ENCODE measurements around the gene SNAP47.

The SNAP47 gene

DNA sequence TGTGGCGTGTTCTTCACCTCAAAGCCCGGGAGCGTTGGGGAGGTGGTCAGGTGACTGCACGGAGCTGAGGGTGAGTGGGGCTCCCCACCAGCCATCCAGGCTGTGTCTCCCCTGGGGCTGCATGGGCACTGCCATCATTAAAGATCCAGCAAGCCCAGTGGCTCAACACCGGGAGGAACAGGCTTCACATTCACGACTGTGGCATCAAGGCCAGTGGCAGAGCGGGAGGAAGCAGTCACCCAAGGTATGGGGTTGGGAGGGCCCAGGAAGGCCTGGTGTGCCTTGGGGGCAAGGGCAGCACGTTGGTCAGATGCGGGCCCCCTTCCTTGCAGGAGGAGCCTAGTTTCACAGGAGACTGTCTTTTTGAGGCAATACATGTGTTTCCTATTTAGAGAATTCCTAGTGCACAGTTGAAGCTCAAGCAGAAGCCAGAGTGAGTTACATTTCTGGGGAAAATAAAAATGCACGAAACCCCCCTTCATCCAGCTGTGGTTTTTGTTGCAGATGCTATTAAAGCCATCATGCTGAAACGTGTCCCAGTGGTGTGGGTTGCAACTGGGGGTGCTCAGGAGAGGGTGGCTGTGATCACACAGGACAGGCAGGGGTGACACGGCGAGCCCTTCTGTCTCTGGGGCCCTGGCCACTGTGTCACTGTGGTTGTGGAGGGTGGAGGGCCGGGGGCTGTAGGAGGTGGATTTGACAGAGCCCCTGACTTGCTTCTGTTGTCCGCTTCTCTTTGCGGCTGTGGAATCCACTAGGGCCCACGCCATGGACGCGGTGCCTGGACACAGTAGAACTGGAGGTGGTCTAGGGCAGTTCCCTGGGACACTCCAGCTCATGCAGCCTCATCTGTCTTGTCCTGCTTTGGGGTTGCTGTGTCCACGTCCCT lies 34.1 kb downstream of the SNAP47 start:
- no peak for DNase-seq (ENCODE audit: low read depth)

DNA sequence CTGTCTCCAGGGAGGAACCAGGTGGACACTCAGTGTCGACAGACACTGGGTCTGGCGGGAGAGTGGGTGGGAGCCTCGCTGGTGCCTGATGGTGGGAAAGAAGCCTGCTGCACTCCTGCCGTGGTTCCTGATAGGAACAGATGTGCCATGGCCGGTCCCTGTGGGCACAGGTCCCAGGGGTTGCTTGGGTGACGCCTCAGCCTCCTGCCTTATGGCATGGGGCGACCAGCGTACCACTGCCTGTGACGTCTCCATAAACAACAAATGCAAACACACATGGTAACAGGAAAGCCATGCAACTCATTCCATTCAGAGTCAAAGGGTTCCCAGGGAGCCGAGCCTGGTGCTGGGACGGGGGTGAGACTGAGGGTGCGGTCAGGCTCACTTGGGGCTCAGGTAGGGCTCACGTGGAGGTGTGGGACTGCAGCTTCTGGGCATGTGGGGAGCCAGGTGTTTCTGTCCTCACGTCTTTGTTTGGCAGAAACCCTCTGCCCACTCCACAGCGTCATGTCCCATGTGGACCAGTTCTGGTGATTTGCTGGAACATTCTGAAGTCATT lies 34.8 kb downstream of the SNAP47 start:
- no peak for DNase-seq (ENCODE audit: low read depth)

DNA sequence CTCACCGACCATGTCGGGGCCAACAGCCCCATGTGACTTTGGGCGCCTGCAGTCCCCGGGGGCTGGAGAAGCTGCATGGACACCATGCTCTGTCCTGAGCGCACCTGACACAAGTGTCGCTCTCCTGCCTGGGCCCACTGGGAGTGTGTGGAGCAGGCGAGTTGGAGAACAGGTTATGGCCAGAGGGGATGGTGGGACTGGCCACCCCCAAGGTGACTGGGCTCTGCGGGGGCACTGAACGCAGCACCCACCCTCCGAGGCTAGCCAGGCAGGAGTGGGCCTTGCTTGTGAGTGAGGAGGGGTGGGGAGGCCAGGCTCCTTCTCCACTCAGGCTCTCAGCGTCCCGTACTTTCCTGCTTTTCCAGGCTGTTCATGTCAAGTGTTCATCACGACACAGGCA lies 35.6 kb downstream of the SNAP47 start:
- DNase-seq (ENCODE audit: low read depth) = no peak

DNA sequence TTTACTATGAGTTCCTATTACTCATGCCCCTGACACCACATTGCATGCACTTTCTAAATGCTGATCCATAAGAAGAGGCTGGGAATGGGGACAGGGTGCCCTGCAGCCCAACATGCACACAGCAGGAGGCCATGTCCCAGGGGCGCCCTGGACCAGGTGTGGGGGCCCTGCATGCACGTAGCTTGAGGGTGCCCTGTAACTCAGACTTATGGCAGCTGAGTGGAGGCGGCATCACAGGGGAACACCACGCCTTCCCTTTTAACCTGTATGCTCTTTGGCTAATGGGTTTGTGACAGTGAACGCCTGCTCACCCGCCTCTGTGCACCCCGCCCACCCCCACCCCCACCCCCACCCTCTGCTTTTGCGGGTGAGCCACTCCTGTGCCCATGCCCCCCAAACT lies 36.1 kb downstream of the SNAP47 start:
- DNase-seq (ENCODE audit: low read depth) = no peak

DNA sequence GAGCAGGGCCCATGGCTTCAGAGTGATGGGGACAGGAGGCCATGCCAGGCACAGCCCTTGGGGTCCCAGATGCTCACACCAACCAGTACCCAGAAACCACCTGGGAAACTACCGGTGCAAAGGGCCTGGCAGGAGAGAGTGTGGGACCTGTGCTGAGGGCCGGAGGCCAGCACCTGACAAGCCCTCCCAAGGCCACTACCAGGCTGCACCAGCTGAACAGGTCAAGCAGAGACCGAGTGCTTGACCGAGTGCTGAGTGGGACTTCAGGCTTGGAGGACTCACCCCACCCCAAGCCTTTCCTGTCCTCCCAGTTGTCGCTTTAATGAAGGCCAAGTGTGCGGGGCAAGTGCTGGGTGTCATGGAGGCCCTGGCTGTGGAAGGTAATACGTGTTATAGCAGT lies 36.5 kb downstream of the SNAP47 start:
- no peak for DNase-seq (ENCODE audit: low read depth)

DNA sequence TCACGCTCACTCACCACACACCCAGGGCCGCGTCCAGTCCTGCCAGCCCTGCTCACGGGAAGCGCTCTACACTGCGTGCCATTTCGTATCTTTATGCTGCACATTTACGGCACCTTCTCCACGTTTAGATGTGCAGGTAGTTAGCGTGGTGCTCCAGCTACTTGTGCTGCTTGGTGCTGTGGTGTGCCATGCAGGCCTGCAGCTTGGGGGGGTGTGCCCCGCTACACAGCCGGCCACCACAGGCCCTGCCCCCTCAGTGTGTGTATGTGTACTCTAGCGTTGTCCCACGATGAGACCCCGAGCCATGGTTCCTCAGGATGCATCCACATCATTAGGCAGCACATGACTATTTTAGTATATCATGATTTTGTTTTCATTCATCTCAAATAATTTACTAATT lies 38.3 kb downstream of the SNAP47 start:
- DNase-seq (ENCODE audit: low read depth) = no peak

DNA sequence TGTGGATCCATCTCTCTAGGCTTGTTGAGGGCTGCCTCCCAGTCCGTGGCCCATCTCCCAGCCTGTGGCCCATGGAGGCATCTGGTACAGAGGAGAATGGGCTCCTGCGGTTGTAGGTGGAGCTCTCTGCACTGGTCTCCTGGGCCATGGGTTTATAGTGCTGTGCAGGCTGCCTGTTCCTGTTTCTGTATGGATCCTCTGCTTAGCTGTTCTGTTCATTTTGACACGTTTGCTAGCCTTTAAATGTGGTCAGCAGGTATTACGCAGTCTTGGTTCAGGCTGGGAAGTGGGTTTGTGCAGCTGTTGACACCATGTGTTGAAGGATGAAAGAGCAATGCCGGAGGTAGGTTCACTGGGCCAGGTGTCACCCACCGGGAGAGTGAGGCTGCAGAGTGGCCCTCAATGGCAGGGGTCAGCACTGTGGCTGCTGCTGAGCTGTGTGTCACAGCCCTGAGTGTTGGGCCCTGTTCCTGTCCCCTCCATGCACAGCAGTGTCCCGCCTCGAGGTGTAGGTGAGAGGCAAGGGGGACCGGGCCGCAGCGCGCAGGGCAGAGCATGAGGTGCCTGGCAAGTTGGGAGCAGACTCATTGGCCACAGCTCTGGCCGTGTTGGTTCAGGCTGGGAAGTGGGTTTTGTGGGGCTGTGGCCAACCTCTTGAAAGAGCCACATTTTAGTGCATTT lies 39.0 kb downstream of the SNAP47 start:
- no peak for DNase-seq (ENCODE audit: low read depth)

DNA sequence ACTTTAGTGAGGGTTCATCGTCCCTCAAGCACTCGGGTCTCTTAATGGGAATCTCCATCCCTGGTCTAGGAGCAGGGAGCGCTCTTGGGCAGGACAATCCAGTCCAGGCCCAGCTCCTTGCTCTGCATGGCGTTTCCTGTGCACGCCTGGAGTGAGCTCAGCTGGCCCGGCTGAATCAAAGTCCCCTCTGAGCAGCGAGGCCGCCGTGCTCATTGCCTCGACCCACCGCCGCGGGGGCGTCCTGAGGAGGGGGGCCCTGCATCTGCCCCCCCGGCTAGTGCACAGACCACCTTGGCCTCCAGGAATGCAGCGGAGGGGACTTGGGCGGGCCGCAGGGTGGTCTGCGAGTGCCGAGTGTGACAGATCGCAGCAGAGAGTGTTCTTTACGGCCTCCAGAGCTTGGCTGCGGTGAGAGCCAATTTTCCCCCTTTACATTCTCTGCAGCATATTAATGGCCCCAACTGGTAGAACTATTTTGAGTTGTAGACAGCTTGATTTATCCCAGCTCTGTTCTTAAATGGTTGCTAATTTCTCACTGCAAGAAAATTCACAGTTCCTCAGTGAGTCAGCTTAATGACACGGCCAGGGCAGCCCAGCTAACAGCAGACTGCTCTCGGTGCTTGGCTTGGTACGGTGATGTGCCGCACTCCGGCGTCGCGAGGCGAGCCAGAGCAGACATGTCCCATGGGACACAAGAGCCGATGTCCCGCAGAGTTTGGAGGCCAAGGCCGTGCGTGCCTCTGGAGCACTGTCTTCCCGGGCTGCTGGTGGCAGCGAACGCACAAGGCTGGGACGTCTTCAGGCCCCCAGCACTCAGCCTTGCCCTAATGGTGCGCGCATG lies 39.8 kb downstream of the SNAP47 start:
- DNase-seq (ENCODE audit: low read depth) = no peak

DNA sequence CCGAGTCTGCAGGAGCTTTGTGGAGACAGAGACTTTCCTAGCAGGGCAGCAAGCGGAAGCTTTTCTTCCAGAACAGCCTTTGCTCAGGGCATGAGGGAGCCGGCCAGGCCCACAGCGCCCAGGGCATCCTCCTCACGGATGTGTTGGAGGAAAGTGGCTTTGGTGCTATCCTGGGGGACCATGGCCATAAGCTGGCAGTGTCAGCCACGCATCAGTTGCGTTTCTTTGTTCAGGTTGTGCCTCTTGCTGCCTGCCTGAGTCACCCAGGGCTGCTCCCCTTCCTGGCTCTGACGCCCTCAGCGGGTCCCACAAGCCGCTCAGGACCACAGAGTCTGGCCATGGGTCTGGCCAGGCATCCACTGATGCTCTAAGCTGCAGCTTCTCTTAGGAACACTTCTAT lies 40.6 kb downstream of the SNAP47 start:
- DNase-seq (ENCODE audit: low read depth) = no peak

DNA sequence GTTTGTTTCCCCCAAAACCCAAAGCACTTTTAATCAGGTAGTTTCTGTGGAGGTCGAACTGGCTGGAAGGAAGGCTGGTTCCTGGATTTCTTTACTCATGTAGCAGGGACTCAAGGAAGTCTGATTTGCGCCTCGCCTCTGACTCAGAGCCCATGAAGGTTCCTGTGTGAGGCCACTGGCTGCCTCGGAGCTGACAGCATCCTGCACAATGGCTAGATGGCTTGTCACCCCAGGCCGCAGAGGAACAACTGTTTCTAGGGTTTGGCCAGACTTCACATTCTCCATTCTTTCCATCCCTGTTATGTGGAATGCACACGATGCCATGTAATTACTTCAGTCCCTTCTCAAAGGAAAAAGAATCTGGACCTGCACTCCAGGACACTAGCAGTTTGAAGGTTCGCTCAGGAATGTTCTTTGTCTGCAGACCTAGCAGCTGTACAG lies 41.1 kb downstream of the SNAP47 start:
- DNase-seq (ENCODE audit: low read depth) = no peak

DNA sequence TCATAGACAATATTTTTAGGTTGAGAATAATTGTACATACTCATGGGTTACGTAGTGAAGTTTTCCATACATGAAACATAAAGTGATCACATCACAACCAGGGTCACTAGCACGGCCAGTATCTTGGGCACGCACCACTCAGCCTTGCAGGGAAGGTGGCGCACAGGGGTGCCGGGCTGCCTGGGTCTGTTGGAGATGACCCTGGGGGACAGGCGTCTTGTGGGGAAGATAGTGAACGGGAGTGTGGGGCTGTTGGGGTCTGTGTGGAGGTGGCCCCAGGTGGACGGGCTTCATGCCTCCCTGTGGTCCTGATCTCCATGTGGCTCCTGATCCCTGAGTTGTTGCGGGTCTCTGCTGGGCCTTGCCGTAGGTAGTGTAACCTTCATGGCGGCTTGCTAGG lies 41.9 kb downstream of the SNAP47 start:
- no peak for DNase-seq (ENCODE audit: low read depth)

DNA sequence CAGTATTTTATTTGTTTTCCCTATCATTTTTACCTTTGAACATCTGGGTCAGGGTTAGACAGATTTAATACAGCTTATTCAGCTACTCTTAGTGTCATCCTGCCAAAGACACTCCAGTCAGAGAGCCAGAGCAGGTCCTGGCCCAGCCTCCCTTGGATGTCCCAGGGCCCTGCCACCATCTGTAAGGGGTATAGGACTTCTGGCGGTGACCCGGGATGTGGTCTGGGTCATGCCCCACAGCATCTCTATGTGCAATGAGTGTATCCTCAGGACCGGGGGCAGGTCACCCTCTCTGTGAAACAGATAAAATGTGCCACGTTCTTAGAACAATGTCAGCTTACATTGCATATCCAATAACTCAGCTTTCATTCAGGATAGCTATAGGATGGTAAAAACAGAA lies 42.4 kb downstream of the SNAP47 start:
- no peak for DNase-seq (ENCODE audit: low read depth)

DNA sequence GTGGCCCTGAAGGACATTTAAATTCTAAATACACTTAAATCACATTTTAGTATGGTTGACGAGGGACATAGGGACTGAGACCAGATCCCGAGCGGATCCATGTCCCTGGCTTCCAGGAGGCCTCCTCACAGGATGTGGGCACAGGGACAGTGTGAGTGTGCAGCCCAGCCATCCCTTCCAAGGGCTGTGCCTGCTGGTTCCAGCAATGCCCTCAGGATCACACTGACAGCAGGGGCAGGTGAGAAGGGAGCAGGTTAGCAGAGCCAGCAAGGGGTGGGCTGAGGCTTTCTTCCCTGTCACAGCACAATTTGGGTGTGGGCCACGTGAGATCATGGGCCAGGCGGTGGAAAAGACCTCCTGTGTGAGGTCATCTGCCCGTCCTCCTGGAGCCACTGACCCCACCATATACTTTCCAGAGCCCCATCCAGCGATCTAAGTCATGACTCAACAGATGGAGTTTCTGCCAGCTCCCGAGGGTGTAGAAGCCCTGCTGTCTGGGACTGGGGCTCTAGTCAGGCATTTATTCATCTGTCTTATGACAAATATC lies 43.2 kb downstream of the SNAP47 start:
- no peak for DNase-seq (ENCODE audit: low read depth)

DNA sequence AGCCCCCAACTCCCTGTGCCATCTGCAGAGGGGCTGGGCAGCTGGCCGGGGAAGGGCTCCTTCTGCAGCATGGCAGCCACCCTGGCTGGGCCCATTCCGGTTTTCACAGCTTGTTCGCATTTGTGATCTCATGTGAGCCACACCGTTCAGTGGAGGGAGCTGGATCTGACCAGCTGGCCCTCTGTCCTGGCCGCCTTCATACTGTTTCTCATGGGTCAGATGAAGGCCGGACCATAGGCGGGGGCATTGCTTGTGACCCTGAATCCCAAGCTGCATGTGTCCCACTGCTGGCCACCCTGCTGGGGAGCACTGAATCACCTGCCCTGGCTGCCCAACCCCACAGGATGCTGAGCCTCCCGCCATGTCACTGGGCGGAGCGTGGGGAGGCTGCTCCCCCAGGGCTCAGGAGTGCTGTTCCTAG lies 43.8 kb downstream of the SNAP47 start:
- no peak for DNase-seq (ENCODE audit: low read depth)

DNA sequence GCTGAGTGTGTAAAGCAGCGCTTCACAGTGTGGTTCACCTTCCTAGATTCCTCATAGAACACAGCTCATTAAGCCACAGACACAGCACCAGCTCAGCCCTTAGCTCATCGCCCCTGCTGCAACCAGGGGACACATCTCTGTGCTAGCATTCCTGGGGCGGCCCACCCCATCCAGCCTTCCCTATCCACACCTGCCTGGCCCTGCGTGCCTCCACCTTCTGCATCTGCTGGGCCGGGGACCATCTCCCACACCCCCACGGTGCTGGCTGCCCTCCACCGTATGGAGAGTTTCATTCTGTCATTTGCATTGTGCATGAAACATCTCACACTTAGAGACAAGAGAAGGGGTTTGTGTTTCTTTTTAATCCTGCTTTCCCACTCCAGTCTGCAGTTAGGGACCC lies 44.5 kb downstream of the SNAP47 start:
- no peak for DNase-seq (ENCODE audit: low read depth)

DNA sequence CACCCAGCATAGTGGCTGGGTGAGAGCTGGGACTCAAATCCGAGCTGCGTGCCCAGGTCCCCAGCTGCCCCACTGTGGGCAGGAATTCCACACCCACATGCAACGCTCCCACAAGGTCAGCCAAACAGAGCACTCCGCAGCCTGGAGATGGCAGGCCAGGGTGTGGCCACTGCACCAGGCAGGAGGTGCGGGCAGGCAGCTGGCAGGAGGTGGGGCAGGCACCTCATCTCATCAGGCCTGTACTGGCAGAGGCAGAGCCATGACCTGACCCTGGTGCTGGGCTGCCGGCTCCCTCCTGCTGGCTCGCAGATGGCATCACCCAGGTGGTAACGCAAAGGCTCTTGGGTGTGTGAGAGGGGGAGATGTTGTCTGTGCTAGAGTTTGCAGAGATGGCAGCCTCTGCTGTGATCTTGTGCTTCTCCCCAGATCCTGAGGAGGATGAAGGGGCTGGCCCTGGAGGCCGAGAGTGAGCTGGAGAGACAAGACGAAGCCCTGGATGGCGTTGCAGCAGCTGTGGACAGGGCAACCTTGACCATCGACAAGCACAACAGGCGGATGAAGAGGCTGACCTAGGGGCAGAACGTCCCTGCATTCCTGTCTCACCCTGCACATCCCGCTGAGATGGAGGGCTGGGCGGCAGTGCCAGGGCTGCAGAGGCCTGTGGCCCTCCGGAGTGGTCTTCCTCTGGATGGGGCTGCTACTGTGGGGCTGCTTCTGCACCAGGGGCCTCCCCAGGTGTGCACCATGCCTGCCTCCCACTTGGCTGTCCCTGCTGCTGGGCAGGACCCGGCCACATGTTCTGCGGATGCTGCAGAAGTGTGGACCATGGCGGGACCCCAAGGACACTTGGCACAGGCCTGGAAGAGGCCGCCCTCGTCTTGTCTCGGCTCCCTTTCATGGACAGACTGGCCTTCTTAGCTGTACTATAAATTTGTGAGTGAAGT lies 45.1 kb downstream of the SNAP47 start:
- DNase-seq (ENCODE audit: low read depth) = no peak

DNA sequence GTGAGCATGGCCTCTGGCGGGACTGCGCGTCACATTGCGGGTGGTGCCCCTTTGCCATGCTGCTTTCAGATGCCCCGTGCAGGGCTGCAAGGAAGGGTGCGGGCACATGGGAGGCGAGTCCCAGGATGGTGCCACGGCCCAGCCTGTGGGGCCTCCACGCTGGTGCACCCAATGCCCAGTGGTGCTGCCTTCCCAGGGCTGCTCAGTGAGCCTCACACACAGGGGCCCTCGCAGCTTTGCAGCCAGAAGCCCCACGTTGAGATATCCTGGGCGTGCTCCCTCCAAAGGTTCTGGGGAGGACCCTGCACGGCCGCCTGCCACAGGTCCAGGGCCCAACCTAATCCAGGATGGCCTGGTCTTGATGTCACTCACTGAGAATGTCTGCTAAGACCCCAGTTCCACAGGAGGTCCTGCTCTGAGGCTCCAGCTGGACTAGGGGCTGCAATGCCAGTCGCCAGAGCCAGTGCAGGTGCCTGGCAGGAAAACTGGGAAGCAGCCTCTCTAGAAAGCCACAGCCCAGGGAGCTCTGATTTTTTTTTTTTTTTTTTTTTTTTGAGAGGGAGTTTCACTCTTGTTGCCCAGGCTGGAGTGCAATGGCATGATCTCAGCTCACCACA lies 46.2 kb downstream of the SNAP47 start:
- no peak for DNase-seq (ENCODE audit: low read depth)

DNA sequence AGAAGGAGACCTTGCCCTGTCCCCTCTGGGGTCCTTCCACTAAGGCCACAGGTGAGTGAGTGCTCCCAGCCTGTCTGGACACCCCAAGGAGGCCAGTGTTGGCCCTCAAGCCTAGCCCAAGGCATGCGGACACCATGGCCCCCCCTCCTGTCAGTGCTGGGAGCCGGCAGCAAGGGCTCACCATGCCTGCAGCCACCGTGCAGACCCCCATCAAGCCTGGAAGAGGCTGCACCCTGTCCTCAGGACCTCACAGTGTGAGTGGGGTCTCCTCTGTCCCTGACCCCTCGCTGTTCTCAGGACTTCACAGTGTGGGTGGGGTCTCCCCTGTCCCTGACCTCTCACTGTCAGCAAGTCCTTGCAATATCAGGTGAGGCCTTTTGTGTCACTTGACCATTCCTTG lies 47.0 kb downstream of the SNAP47 start:
- no peak for DNase-seq (ENCODE audit: low read depth)

DNA sequence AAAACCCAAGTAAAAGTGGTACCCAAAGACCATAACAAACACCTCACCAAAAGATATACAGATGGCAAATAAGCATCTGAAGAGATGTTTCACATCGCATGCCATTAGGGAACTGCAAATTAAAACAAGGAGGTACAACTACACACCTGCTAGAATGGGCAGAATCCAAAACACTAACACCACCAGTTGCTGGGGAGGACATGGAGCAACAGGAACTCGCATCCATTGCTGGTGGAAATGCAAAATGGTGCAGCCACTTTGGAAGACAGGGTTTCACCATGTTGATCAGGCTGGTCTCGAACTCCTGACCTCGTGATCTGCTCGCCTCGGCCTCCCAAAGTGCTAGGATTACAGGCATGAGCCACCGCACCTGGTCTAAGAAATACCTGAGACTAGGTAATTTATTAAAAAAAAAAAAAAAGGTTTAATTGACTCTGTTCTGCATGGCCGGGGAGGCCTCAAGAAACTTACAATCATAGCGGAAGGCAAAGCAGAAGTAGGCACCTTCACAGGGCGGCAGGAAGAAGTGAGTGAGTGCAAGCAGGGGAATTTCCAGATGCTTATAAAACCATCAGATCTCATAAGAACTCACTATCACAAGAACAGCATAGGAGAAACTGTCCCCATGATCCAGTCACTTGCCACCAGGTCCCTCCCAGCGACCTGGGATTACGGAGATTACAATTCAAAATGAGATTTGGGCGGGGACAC lies 50.0 kb downstream of the SNAP47 start:
- no peak for DNase-seq (ENCODE audit: low read depth)
